Measurements from ENCODE around the gene SP1. TPM values are rescaled to one million over a fixed set of nuclear protein-coding genes. Genes with fewer than 3 reads are reported as not detected.

Gene SP1
- total RNA-seq, 1 experiment from 2014 or later: 96.8 TPM

GRCh38 chr12:53452159-53453077, 72.4 kb downstream of the SP1 start (continued):
- TF ChIP-seq ELF1 (IDR thresholded peaks at IDR 0.05; ENCODE audit: borderline replicate concordance, low read depth) (no peak), FOSL1 (IDR thresholded peaks at IDR 0.05; ENCODE audit: low read depth) (no peak), ATF3 (IDR thresholded peaks at IDR 0.05) (no peak), ZFX (IDR thresholded peaks at IDR 0.05) (peak; percentile 100), JUND (IDR thresholded peaks at IDR 0.05) (no peak), MAX (IDR thresholded peaks at IDR 0.05) (peak; percentile 13; the same call in 1 of the 2 replicates), POLR2AphosphoS5 (IDR thresholded peaks at IDR 0.05; ENCODE audit: low read depth, low read length) (0 out of 2 replicates have a peak, but pooled peaks have one; percentile 31), CBX3 (IDR thresholded peaks at IDR 0.05; ENCODE audit: low read depth) (no peak), EGR1 (IDR thresholded peaks at IDR 0.05; ENCODE audit: low read depth) (0 out of 2 replicates have a peak, but pooled peaks have one; percentile 26), EZH2phosphoT487 (IDR thresholded peaks at IDR 0.05; ENCODE audit: borderline replicate concordance) (no peak), SIN3A (IDR thresholded peaks at IDR 0.05; ENCODE audit: low read depth) (no peak), RAD21 (IDR thresholded peaks at IDR 0.05; ENCODE audit: low read depth) (0 out of 2 replicates have a peak, but pooled peaks have one; percentile 21)

- ChIA-PET RAD21 (ENCODE audit: low non-redundant PET in 1 of 2, low total read pairs in 2 of 2, uncharacterized antibody in 2 of 2, unreplicated experiment in 2 of 2) (no interaction called here), POLR2A (no interaction called here), CTCF (no interaction called here)
- Histone ChIP-seq H3K9me3 (ENCODE audit: control insufficient read depth in 1 of 2, insufficient read depth in 1 of 2, low read depth in 1 of 2, low read length in 2 of 2) (no peaks in the 10 kb centered on the region), H3K9me2 (ENCODE audit: insufficient read depth) (no peaks in the 10 kb centered on the region), H3K9ac (ENCODE audit: low read length) (peak overlapping the region; percentile 98; the same call in 1 of the 2 replicates), H2AFZ (ENCODE audit: low read depth, low read length, poor library complexity, severe bottlenecking) (no peak overlapping the region), H3K27ac (ENCODE audit: low read depth, low read length) (no peak overlapping the region), H3K4me1 (ENCODE audit: control insufficient read depth in 1 of 2, insufficient read depth in 2 of 2, low read length in 2 of 2) (peaks cover 0 to 14% of the 10 kb centered on the region in 2 experiments; a peak in 3 of 4 replicates), H3K79me2 (ENCODE audit: insufficient read depth, low read length) (peaks cover 70% of the 10 kb centered on the region), H3K4me2 (ENCODE audit: low read length) (peak overlapping the region; percentile 75; the same call in 1 of the 2 replicates), H3K27me3 (ENCODE audit: insufficient read depth, low read length) (no peaks in the 10 kb centered on the region), H3K36me3 (ENCODE audit: control insufficient read depth in 1 of 2, insufficient read depth in 2 of 2, low read length in 2 of 2) (peaks cover 44 to 55% of the 10 kb centered on the region in 2 experiments), H3K4me3 (replicated peaks in 1 of 2; ENCODE audit: low read depth in 1 of 2, low read length in 2 of 2) (no peak overlapping the region), H4K20me1 (ENCODE audit: insufficient read depth) (peaks cover 49% of the 10 kb centered on the region; the same call in 1 of the 2 replicates)
- no TSS peak for BruUV-seq (replicated peaks)
- intact Hi-C loops (cut with micrococcal nuclease): loop anchor here (5.0 kb wide), 1 partner anchor 72 kb away; the partner anchor contains the start of gene SP1
- ATAC-seq: no peak
- no peak for TF ChIP-seq ZFX (IDR thresholded peaks at IDR 0.05)
- TF ChIP-seq JUND (IDR thresholded peaks at IDR 0.05): no peak
- TF ChIP-seq EGR1 (IDR thresholded peaks at IDR 0.05; ENCODE audit: low read depth): no peak
- DNase-seq (ENCODE audit: low read depth, low spot score): no peak
Observed at GRCh38 chr12:53453953-53454640, 74.1 kb downstream of the SP1 start.
